ENCODE results near the gene TCF19.

Gene TCF19

GRCh38 chr6:31128093-31128676 is 30.2 kb upstream of the TCF19 start:
- DNase-seq, result peak; percentile 82
- peak; percentile 56 for ATAC-seq

GRCh38 chr6:31129130-31129529 is 29.3 kb upstream of the TCF19 start:
- DNase-seq (no peak), ATAC-seq (no peak)

- DNase-seq (no peak), ATAC-seq (no peak)
These were observed 27.6 kb upstream of the TCF19 start for GRCh38 chr6:31130751-31131150.

- DNase-seq, result no peak
- ATAC-seq, result no peak
These were observed 26.8 kb upstream of the TCF19 start for GRCh38 chr6:31131595-31131994.

GRCh38 chr6:31132806-31133205 is 25.6 kb upstream of the TCF19 start:
- no peak for ATAC-seq

GRCh38 chr6:31135710-31136109 is 22.7 kb upstream of the TCF19 start:
- DNase-seq (no peak), ATAC-seq (no peak)

More at GRCh38 chr6:31132806-31133205, 25.6 kb upstream of the TCF19 start:
- no peak for DNase-seq

GRCh38 chr6:31138982-31139381 is 19.4 kb upstream of the TCF19 start, which contains the start of gene PSORS1C2:
TSS of gene PSORS1C2 (minus strand) at chr6:31139066. CDS start at chr6:31139026, 40 bp downstream.
- ATAC-seq (no peak), DNase-seq (no peak)

- ATAC-seq (no peak), DNase-seq (no peak)
These were observed 18.8 kb upstream of the TCF19 start for GRCh38 chr6:31139599-31139998.

GRCh38 chr6:31140643-31141042 is 17.7 kb upstream of the TCF19 start:
- no peak for ATAC-seq
- no peak for DNase-seq

GRCh38 chr6:31142361-31142761 is 16.0 kb upstream of the TCF19 start:
- ATAC-seq (no peak), DNase-seq (no peak)

- ATAC-seq (no peak), DNase-seq (no peak)
These were observed 15.2 kb upstream of the TCF19 start for GRCh38 chr6:31143148-31143547.

GRCh38 chr6:31144296-31144969 is 14.0 kb upstream of the TCF19 start:
- DNase-seq (no peak), ATAC-seq (no peak)

GRCh38 chr6:31144970-31145340 is 13.4 kb upstream of the TCF19 start:
- no peak for DNase-seq

GRCh38 chr6:31145386-31145785 is 13.0 kb upstream of the TCF19 start:
- no peak for ATAC-seq

More at GRCh38 chr6:31144970-31145340, 13.4 kb upstream of the TCF19 start:
- no peak for ATAC-seq

GRCh38 chr6:31149827-31150447 is 8.5 kb upstream of the TCF19 start:
- ATAC-seq (peak; percentile 4), DNase-seq (no peak)

More at GRCh38 chr6:31145386-31145785, 13.0 kb upstream of the TCF19 start:
- no peak for DNase-seq

- ATAC-seq (no peak), DNase-seq (no peak)
These were observed 5.6 kb upstream of the TCF19 start for GRCh38 chr6:31152781-31153180.

- DNase-seq, result no peak
- no peak for ATAC-seq
These were observed 4.0 kb upstream of the TCF19 start for GRCh38 chr6:31154436-31154835.

GRCh38 chr6:31156641-31157040 is 1.7 kb upstream of the TCF19 start:
- DNase-seq, result no peak
- ATAC-seq, result no peak

GRCh38 chr6:31157513-31158139 is 763 bp upstream of the TCF19 start, which contains the start of gene CCHCR1:
TSS of gene CCHCR1 (minus strand) at chr6:31157802. CDS start at chr6:31157600, 202 bp downstream.
- ATAC-seq (peak; percentile 21), DNase-seq (no peak)

GRCh38 chr6:31158863-31159855 is 770 bp downstream of the TCF19 start:
- ATAC-seq, result peak; percentile 11
- DNase-seq, result peak; percentile 55
